Measurements from ENCODE around the gene ADAMTSL1.

GRCh38 chr9:18534611-18535010 is 60.7 kb downstream of the ADAMTSL1 start:
- TF ChIP-seq CTCF (IDR thresholded peaks at IDR 0.05; ENCODE audit: poor library complexity, severe bottlenecking) (no peak), EZH2 (IDR thresholded peaks at IDR 0.05; ENCODE audit: borderline replicate concordance, insufficient read depth, low read length, poor library complexity, severe bottlenecking) (no peak), EP300 (conservative IDR thresholded peaks at IDR 0.05; ENCODE audit: poor library complexity, severe bottlenecking) (no peak)

Data from neural cell (in vitro differentiated cells).